ENCODE data around the gene YIPF4.

The YIPF4 gene

DNA sequence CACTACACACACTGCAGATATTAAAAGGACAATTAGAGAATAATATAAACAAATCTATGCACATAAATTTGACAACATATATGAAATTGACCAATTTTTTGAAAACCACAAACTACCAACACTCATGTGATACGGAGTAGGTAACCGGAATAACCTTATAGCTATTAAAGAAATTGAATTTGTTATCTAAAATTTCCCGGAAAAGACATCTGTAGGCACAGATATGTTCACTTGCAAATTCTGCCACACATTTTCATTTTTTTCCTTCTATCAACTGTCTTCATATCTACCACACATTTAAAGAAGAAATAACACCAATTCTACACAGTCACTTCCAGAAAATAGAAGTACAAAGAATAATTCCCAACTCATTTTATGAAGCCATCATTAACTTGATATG, 35.4 kb upstream of the YIPF4 start:
- H3K4me3 ChIP-seq (ENCODE audit: low read depth, low read length): no peak overlapping the region
- TF ChIP-seq, protein P1, sequence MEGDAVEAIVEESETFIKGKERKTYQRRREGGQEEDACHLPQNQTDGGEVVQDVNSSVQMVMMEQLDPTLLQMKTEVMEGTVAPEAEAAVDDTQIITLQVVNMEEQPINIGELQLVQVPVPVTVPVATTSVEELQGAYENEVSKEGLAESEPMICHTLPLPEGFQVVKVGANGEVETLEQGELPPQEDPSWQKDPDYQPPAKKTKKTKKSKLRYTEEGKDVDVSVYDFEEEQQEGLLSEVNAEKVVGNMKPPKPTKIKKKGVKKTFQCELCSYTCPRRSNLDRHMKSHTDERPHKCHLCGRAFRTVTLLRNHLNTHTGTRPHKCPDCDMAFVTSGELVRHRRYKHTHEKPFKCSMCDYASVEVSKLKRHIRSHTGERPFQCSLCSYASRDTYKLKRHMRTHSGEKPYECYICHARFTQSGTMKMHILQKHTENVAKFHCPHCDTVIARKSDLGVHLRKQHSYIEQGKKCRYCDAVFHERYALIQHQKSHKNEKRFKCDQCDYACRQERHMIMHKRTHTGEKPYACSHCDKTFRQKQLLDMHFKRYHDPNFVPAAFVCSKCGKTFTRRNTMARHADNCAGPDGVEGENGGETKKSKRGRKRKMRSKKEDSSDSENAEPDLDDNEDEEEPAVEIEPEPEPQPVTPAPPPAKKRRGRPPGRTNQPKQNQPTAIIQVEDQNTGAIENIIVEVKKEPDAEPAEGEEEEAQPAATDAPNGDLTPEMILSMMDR (IDR thresholded peaks at IDR 0.05; ENCODE audit: control insufficient read depth, extremely low read depth, insufficient read depth): no peak
- no peak for DNase-seq (ENCODE audit: low read depth)

DNA sequence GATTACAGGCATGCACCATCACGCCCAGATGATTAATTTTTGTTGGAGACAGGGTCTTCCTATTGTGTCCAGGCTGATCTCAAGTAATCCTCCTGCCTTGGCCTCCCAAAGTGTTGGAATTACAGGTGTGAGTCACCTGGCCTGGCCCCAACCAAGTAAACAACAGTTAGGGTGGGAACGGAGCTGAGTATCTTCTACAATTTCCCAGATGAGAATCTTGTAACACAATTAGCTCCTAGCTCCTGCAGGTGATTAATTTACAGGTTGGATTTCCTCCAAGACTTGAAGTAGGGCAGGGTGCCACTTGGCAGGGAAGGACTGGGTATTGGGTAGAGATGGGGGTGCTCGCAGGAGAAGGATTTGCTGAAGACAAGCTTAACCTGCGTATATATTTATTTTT, 30.8 kb upstream of the YIPF4 start:
- no peak overlapping the region for H3K4me3 ChIP-seq (ENCODE audit: low read depth, low read length)
- TF ChIP-seq, protein P1 (IDR thresholded peaks at IDR 0.05; ENCODE audit: control insufficient read depth, extremely low read depth, insufficient read depth): no peak
- DNase-seq (ENCODE audit: low read depth): no peak

DNA sequence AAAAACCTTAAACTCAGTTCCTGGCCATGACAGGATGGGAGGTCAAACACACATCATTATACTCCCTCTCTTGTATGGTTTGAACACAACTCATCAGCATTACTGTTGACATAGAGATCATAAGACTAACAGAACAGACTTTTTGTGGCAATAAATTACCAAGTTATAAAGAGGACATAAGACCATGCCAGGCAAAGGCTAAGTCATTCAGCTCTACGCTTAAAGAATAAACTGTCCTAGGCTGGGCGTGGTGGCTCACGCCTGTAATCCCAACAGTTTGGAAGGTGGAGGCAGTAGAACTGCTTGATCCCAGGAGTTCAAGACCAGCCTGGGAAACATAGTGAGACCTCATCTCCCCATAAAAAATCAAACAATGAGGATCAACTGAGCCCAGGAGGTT, 29.4 kb upstream of the YIPF4 start:
- H3K4me3 ChIP-seq (ENCODE audit: low read depth, low read length): no peak overlapping the region
- no peak for DNase-seq (ENCODE audit: low read depth)
- TF ChIP-seq, protein P1 (IDR thresholded peaks at IDR 0.05; ENCODE audit: control insufficient read depth, extremely low read depth, insufficient read depth): no peak

DNA sequence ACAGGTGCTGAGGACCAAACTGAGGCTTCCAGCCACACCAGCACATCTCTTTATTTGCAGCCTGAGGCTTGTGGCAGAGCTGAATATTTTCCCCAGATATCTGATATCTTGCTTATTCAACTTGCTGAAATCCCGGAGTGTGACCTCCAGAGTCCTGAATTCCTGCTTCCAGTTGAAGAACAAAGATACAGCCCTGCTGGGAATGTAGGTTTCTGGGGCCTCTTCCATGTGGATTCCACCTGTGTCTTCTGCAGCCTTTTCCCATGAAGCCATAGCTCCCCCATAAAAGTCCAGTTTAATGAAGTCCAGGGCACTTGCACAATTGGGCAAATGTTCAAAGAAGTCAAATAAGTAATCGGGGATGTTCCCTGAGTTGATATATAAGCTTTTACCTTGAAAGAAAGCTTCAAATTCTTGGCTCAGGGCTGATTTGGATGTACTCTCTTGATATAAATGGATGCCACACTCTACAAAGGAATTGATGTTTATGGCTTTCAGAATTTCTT, 27.9 kb upstream of the YIPF4 start:
- TF ChIP-seq, protein P1 (IDR thresholded peaks at IDR 0.05; ENCODE audit: control insufficient read depth, extremely low read depth, insufficient read depth): no peak
- no peak for DNase-seq (ENCODE audit: low read depth)
- no peak overlapping the region for H3K4me3 ChIP-seq (ENCODE audit: low read depth, low read length)

DNA sequence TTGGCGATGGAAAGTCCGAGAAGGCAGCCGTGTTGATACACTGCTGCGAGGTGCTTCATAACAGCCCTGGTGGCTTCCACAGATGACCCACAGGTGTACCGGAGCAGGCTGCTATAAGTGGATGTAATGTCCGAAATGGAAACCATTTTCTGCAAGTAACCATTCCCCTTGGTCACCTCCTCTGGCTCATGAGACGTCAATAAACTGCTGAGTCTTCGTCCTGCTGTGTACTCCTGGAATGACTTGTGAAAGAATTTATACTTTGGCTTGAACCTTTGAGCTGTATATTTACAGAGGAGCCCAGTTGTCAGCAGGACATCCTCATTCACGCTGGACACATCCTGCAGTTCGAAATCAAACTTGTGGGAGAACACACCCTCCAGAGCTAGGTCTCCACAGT, 27.4 kb upstream of the YIPF4 start:
- no peak overlapping the region for H3K4me3 ChIP-seq (ENCODE audit: low read depth, low read length)
- TF ChIP-seq, protein P1 (IDR thresholded peaks at IDR 0.05; ENCODE audit: control insufficient read depth, extremely low read depth, insufficient read depth): no peak
- DNase-seq (ENCODE audit: low read depth): no peak

DNA sequence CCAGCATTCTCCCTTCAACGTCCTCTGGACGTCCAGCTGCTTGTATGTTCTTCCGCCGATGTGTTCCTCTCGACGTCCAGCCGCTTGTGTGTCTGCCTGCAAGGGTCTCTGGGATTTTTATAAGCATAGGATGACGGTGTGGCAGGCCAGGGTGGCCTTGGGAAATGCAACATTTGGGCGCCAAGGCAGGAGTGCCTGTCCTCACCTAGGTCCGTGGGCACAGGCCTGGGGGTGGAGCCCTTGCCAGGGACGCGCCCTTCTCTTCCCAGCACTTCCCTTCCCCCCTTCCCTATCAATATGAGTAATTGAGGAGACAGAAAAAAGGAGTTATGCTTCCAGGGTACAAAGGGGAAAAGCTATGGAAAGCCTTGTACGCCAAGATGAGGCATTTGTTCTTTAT, 19.5 kb upstream of the YIPF4 start:
- TF ChIP-seq, protein P1 (IDR thresholded peaks at IDR 0.05; ENCODE audit: control insufficient read depth, extremely low read depth, insufficient read depth): no peak
- DNase-seq (ENCODE audit: low read depth): no peak
- H3K4me3 ChIP-seq (ENCODE audit: low read depth, low read length): no peak overlapping the region

DNA sequence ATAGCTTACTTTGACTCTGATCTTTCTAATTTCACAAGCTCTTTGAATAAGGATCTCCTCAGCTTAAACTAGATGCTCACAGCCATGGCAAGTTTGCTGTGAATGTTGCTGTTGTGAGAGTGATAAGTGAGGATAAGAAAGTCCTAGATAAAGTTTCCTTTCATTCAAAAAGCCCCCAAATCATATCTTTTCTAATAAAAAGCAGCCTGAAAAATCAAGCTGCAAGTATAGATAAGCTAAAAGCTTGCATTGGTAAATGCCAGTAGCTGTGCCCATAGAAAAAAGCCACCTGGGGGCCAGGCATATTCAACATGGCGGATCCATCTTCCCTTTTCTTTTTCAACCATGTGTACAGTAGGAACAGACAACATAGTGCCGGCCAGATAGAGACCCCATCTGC, 17.3 kb upstream of the YIPF4 start:
- no peak for DNase-seq (ENCODE audit: low read depth)
- TF ChIP-seq, protein P1 (IDR thresholded peaks at IDR 0.05; ENCODE audit: control insufficient read depth, extremely low read depth, insufficient read depth): no peak
- no peak overlapping the region for H3K4me3 ChIP-seq (ENCODE audit: low read depth, low read length)

Measured in LNCaP clone FGC (cell line).